Bronchial epithelial cell (primary cell): ENCODE data around the gene NOS1AP. TPM values are rescaled to one million over a fixed set of nuclear protein-coding genes. Genes with fewer than 3 reads are reported as not detected.

Source experiments
- DNase-seq: peaks from one replicate; pipeline ENCODE4 v3.0.0-alpha.2; 2010; ENCODE audit warnings: low read depth
- FAIRE-seq: peaks from 2 replicates; lab custom pipeline; 2011; peaks lifted over from hg19 to GRCh38; lab: Jason Lieb, UNC
- H3K27me3 ChIP-seq: 2 replicates; pipeline ENCODE4 v1.5.1; 2011; ENCODE audit warnings: low read length; ENCODE audit not compliant: control insufficient read depth, insufficient read depth
- H3K36me3 ChIP-seq: 2 replicates; pipeline ENCODE4 v1.5.1; 2011; ENCODE audit warnings: low read length; ENCODE audit not compliant: control insufficient read depth, insufficient read depth
- H3K4me3 ChIP-seq: 2 replicates; pipeline ENCODE4 v1.5.1; 2011; ENCODE audit warnings: mild to moderate bottlenecking, low read depth, low read length, control low read depth
- total RNA-seq: library from RNA; depleted of rRNA; stranded (reverse); fragments of >200 nt; gene quantifications from 2 replicates; pipeline ENCODE4 v1.2.1, GENCODE V29; 2014
- TF ChIP-seq, protein P1 (sequence below): IDR thresholded peaks from 2 replicates; pipeline ENCODE4 v1.5.1; 2011; ENCODE audit warnings: mild to moderate bottlenecking, moderate library complexity, low read length, control low read depth, inconsistent platforms; ENCODE audit not compliant: insufficient read depth, severe bottlenecking

NOS1AP gene
- total RNA-seq, 1 donor from 2014 or later = 1.3 TPM

DNA sequence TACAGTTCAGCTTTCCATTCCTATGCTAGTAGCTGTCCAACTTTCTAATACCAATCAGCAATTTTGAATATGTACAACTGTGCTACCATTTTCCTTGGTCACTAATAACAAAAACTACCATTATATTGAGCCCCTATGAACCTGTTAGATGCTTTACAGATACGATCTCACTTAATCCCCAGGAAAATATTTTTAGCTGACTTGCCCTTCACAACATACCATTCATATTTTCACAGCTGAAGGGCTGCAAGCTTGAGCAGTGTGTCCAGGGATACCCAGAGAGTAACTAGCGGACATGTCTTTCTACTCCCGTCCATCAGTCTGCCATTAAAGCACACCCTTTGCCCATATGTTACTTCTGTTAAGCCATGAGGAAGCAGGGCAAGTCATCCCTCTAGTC lies 166.7 kb downstream of the NOS1AP start:
- DNase-seq (no peak), FAIRE-seq (no peak)
- TF ChIP-seq, protein P1, sequence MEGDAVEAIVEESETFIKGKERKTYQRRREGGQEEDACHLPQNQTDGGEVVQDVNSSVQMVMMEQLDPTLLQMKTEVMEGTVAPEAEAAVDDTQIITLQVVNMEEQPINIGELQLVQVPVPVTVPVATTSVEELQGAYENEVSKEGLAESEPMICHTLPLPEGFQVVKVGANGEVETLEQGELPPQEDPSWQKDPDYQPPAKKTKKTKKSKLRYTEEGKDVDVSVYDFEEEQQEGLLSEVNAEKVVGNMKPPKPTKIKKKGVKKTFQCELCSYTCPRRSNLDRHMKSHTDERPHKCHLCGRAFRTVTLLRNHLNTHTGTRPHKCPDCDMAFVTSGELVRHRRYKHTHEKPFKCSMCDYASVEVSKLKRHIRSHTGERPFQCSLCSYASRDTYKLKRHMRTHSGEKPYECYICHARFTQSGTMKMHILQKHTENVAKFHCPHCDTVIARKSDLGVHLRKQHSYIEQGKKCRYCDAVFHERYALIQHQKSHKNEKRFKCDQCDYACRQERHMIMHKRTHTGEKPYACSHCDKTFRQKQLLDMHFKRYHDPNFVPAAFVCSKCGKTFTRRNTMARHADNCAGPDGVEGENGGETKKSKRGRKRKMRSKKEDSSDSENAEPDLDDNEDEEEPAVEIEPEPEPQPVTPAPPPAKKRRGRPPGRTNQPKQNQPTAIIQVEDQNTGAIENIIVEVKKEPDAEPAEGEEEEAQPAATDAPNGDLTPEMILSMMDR = no peak
- H3K27me3 ChIP-seq = peaks cover 7% of the 10 kb centered on the region
- H3K4me3 ChIP-seq = no peak overlapping the region
- no peaks in the 10 kb centered on the region for H3K36me3 ChIP-seq

DNA sequence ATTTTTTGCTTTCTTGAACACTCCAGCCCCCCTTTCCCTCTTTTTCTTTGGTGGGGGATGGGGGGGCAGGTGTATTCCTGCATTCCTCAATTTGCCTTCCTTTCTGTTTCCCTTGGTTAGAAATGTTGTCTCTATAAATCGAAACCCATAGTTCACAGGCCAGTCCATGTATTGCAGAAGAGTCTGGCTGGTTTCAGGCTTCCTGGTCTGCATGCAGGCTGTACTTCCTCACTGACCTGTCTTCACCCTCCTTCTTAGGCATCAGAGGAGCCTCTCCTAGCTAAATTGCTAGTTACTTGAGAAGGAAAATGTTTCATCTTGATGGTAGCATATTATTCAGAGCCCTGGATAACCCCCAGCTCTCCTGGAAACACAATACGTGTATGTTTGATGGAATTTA lies 167.1 kb downstream of the NOS1AP start:
- Histone ChIP-seq H3K36me3 (no peaks in the 10 kb centered on the region), H3K4me3 (no peak overlapping the region), H3K27me3 (peaks cover 7% of the 10 kb centered on the region)
- DNase-seq = no peak
- TF ChIP-seq, protein P1 = no peak
- FAIRE-seq = no peak

DNA sequence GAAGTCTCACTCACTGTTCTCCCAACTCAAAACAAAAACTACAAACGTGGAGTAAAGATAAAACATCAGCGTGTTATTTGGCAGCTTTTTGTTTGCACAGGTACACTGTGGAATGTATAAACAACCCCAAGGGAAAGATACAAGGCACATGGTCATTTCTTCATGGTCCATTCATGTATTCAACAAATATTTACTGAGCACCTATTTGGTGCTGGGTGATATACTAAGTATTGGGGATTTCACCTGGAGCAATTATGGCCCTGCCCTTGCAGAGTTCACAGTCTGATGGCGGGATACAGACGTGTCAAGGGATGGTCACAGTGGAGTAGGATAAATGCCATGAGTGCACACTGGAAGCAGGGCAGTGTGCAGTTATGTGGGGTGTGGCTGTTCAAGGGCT lies 171.1 kb downstream of the NOS1AP start:
- FAIRE-seq (no peak), DNase-seq (no peak)
- TF ChIP-seq, protein P1 = no peak
- Histone ChIP-seq H3K27me3 (peaks cover 5% of the 10 kb centered on the region), H3K36me3 (no peaks in the 10 kb centered on the region), H3K4me3 (no peak overlapping the region)

DNA sequence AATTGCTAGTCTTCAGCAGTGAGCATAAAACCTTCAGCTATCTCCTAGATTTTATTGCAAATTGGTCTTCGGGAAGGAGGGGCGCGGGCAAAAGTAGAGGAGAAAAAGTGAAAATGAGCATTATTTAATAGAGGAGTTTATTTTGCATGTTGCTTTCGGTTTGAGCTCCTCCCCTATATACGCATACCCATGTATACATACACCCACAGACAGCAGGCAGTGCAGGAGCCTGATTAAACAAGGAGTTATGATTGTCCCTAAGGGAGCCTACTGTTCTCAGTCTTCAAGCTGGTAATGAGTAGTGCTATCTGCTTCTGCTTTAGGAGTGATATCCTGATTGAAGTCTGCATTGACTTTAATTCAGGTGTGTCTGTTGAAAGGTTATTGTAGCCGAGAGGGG lies 173.3 kb downstream of the NOS1AP start:
- TF ChIP-seq, protein P1 = no peak
- Histone ChIP-seq H3K27me3 (peaks cover 5% of the 10 kb centered on the region), H3K36me3 (no peaks in the 10 kb centered on the region), H3K4me3 (no peak overlapping the region)
- FAIRE-seq (no peak), DNase-seq (no peak)

DNA sequence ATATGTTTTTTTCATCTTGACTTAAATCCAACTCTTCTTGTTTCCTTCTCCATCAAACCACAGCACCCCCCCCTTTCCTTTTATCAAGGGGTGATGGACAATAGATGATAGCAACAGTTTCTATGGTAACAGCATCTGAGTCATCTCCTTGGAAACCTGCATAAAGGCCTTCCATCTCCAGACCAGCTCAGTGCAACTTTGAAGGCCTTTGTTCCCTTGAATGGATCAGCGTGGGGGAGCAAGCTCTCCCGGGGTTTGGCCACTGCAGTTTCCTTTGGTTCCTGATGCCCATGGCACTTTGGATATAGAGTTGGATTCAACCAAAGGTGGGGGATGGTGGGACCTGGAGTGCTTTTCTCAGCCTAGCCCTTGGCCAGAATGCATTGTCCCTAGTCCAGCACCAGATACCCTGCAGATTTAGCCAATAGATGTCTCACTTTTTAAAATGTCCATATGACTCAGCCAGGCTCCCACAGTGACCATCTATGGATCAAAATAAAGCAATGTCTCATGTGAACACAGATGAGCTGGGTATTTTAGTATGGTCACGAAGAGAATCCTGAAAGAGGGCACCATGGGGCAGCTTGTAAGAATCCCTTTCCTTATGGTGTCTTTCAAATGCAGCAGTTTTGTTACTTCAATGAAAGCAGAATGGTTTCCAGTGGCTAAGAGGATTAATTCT lies 179.5 kb downstream of the NOS1AP start:
- TF ChIP-seq, protein P1 = no peak
- H3K4me3 ChIP-seq = no peak overlapping the region
- no peaks in the 10 kb centered on the region for H3K36me3 ChIP-seq
- FAIRE-seq (no peak), DNase-seq (no peak)
- H3K27me3 ChIP-seq = no peaks in the 10 kb centered on the region
